22Rv1 (cell line): ENCODE data around the gene DHRS7.

Experiments used
- H3K27ac ChIP-seq: fragments of 450-650 bp; 2 replicates; pipeline ENCODE4 v1.5.1; 2017
- ZFX ChIP-seq: fragments of 450-650 bp; IDR thresholded peaks from 2 replicates; pipeline ENCODE4 v1.6.1; 2017; ENCODE audit warnings: antibody characterized with exemption, borderline replicate concordance
- TF ChIP-seq, protein P1 (sequence below): fragments of 450-650 bp; IDR thresholded peaks from 2 replicates; pipeline ENCODE4 v1.5.1; 2017; ENCODE audit warnings: mild to moderate bottlenecking

DHRS7 gene

DNA sequence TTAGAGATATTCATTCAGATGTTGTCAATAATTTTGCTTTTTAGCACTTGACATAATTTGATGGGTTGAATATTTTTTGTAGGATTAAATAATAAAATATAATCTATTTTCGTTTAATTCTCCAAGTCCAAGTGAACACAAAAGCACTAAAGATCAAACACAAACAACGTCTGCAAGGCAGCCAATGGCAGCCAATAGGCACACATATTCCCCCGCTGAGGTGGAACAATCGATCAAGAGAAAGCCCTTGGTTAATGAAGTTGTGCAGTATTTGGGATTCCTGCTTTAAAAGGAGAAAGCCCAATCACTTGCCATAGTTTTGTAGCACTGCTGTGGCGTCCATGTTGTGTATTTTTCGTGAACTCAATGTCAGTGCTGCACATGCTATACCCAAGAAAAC lies 1.5 kb downstream of the DHRS7 start:
- TF ChIP-seq, protein P1, sequence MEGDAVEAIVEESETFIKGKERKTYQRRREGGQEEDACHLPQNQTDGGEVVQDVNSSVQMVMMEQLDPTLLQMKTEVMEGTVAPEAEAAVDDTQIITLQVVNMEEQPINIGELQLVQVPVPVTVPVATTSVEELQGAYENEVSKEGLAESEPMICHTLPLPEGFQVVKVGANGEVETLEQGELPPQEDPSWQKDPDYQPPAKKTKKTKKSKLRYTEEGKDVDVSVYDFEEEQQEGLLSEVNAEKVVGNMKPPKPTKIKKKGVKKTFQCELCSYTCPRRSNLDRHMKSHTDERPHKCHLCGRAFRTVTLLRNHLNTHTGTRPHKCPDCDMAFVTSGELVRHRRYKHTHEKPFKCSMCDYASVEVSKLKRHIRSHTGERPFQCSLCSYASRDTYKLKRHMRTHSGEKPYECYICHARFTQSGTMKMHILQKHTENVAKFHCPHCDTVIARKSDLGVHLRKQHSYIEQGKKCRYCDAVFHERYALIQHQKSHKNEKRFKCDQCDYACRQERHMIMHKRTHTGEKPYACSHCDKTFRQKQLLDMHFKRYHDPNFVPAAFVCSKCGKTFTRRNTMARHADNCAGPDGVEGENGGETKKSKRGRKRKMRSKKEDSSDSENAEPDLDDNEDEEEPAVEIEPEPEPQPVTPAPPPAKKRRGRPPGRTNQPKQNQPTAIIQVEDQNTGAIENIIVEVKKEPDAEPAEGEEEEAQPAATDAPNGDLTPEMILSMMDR: no peak
- no peak for TF ChIP-seq ZFX
- H3K27ac ChIP-seq: peak overlapping the region; percentile 91

DNA sequence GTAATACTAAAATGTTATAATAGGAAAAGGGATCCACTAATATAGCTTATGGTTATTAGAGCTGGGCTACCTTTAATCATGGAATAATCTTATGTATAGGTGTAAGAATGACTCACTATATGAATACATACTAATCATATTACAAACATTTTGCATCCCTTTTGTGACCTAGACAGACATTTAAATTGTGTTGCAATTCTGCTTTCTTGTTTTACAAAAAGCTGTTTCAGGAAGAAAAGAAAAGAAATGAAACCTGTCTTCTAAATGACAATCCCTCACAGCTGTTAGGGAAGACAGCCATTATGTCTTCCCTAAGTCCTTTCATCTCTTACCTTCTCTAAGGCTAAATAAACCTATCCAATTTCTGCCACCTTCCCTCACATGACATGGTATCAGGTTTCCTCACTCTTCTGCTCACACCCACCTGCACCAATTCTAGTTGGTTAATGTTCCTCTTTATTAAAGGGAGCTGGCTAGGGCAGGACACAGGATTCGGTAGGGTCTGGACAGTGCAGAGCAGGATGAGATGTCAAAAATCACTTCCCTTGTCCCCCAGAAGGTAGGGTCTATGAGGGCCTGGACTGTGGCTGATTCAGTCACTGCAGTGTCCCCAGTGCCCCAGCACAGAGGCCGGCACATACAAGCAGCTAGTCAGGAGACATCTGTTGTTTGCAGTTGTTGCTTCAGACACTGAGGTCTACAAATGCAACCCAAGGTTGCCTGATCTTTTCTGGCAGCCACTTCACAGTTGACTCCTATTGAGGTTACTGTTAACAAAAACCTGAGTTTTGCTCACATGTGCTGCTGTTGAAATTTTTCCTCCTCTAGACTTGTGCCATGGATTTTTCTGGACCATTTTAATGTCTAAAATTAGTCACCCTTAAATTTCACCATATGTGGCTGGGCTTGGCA lies 3.7 kb downstream of the DHRS7 start:
- no peak for TF ChIP-seq ZFX
- TF ChIP-seq, protein P1: no peak
- peak overlapping the region; percentile 67 for H3K27ac ChIP-seq

DNA sequence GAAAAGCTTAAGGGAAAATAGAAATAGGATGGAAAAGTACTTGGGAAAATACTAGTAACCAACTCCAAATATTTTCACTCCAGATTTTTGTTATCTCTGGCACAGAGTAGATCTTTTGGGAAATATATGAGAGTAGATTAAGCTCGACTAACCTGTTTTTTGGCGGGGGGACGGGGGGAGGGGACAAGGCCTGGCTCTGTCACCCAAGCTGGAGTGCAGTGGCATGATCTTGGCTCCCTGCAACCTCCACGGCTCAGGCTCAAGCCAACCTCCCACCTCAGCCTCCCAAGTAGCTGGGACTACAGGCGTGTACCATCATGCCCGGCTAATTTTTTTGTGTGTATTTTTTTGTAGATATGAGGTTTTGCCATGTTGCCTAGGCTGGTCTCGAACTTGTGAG lies 4.8 kb downstream of the DHRS7 start:
- no peak overlapping the region for H3K27ac ChIP-seq
- TF ChIP-seq, protein P1: no peak
- TF ChIP-seq ZFX: no peak

DNA sequence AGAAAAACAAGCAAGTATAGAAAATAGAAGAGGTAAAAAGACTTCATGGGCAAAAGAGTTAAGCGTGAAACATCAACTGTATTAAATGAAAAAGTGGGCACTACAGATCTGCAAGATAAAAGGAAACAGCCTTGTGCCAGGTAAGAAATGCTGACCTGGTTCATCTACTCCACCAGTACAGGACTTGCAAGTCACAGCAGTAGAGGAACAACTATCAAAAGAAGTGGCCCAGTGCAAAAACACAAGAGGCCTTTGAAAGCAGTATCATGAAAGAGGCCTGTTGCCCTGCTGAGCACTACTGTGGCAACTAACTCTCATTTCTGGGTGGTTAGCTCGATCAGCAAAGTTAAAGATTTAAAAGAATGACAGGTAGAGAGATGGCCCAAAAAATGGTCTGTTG lies 10.5 kb downstream of the DHRS7 start:
- H3K27ac ChIP-seq: no peak overlapping the region
- TF ChIP-seq, protein P1: no peak
- TF ChIP-seq ZFX: no peak

DNA sequence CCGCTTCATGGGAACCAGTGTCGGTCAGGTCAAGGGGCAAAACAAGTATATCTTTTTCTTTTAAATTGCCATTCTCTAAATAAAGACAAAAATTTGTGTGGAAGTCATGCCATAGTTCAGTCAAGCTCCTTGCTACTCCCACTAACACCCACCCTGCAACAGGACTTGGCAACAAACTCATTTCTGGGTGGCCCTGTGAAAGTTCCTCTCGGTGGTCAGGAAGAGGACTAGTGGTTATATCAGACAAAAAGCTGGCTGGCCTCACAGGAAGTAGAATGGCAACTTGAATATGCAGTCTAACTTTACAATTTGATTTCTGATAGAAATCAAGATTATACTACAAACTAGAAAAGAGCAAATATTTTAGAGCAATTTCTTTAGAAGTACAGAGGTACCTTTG lies 11.2 kb downstream of the DHRS7 start:
- no peak for TF ChIP-seq ZFX
- TF ChIP-seq, protein P1: no peak
- no peak overlapping the region for H3K27ac ChIP-seq

DNA sequence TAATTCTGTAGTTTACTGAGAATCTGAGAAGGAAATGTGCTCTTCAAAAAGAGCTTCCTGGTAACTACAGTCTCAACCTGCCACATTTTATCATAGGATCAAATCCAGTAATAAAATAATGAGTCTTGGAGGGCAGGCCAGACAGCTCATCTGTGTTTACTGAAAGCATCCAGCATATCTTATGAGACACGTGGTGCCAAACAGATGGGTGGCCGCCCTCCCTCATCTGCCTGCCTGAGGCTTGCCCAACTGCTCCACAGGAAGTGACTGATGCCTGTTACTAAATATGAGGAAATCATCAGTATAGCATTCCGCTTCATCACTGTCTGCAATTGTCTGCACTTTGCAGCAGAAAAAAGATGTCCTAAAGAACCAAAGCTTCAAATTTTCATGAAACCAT lies 13.5 kb downstream of the DHRS7 start:
- H3K27ac ChIP-seq: peak overlapping the region; percentile 8
- TF ChIP-seq, protein P1: no peak
- TF ChIP-seq ZFX: no peak

DNA sequence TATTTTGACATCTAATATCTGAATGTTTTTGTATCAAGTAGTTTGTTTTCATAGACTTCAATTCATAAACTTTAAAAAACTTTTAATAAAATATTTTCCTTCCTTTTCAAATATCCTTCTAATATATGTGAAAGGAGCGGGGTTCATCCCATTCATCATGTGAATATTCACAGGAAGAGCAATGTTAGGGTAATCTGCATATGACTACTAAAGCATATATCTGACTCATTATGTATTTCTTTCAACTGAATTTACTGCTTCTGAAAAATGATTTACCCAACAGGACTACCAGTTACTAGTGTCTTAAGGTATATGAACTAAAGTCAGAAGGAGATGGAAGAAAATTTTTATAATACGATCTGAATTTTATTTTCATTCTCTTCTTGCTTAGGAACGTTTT lies 30.5 kb downstream of the DHRS7 start:
- TF ChIP-seq, protein P1: no peak
- TF ChIP-seq ZFX: no peak
- H3K27ac ChIP-seq: no peak overlapping the region
